Activated naive CD4-positive, alpha-beta T cell treated with anti-CD3 and anti-CD28 coated beads, Interleukin-2, amount 10 ng/mL, durations not matched to agents 7 days and 5 days (primary cell): ENCODE data around the gene FRYL.
"Not testable (repeated sequence)": the region's sequence is repeated elsewhere in the genome, so short reads cannot be mapped to it uniquely, and the experiment has no call there.

ENCODE experiments used
- CTCF ChIA-PET: fragments of 350-600 bp; sonication (Branson Sonifier 250); formaldehyde crosslinking; loops from one replicate; lab custom pipeline; 2021; ENCODE audit warnings: antibody characterized with exemption; lab: Charles Lee
- DNase-seq: peaks from one replicate; pipeline ENCODE4 v3.0.0-alpha.2; 2020
- H3K27ac Mint-ChIP-seq: one replicate; pipeline ENCODE4 v1.8.0; 2021; ENCODE audit warnings: mild to moderate bottlenecking, moderate library complexity, mixed read lengths
- H3K27me3 Mint-ChIP-seq: one replicate; pipeline ENCODE4 v1.8.0; 2021; ENCODE audit warnings: mild to moderate bottlenecking, mixed read lengths
- H3K36me3 Mint-ChIP-seq: one replicate; pipeline ENCODE4 v1.8.0; 2021; ENCODE audit warnings: mixed read lengths
- H3K4me1 Mint-ChIP-seq: one replicate; pipeline ENCODE4 v1.8.0; 2021; ENCODE audit warnings: mixed read lengths
- H3K4me3 Mint-ChIP-seq: one replicate; pipeline ENCODE4 v1.8.0; 2021; ENCODE audit warnings: mild to moderate bottlenecking, moderate library complexity, mixed read lengths
- H3K9me3 Mint-ChIP-seq: one replicate; pipeline ENCODE4 v1.8.0; 2021; ENCODE audit warnings: mixed read lengths

FRYL gene

DNA sequence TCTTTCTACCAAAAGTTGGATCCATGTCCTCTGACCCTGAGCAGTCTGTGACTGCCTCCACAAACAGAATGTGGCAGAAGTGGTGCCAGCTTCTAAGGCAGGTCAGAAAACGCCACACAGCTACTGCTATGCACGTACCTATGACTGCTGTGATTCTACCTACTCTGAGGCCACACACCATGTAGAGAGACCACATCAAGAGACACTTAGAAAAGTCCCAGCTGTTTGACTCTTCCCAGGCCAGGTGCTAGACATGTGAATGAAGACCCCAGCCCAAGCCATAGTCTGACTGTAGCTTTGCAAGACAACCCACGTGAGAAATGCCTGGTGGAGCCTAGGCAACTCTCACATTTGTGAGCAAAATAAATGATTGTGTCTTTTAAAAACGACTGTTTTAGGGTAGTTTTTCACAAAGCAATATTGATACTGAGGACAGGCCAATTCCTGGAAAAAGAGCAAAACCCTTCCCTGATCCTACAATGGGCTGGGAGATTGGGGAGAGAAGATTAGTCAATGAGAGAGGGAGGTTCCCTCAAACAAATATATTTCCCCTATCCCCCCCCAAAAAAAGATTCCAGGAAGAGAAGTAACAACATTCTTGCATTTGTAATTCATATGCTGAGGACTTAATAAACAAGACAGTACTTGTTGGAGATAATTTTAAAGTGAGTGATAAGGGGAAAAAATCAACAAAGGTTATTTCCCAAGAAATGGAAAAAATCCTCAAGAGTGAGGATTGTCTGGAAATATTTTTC is 33.3 kb downstream of the FRYL start:
- Mint-ChIP-seq H3K36me3 (peaks cover 20% of the 10 kb centered on the region), H3K4me1 (peaks cover 50% of the 10 kb centered on the region), H3K27me3 (no peaks in the 10 kb centered on the region), H3K9me3 (no peaks in the 10 kb centered on the region), H3K4me3 (no peak overlapping the region), H3K27ac (no peak overlapping the region)
- CTCF ChIA-PET = no interaction called here
- no peak for DNase-seq

DNA sequence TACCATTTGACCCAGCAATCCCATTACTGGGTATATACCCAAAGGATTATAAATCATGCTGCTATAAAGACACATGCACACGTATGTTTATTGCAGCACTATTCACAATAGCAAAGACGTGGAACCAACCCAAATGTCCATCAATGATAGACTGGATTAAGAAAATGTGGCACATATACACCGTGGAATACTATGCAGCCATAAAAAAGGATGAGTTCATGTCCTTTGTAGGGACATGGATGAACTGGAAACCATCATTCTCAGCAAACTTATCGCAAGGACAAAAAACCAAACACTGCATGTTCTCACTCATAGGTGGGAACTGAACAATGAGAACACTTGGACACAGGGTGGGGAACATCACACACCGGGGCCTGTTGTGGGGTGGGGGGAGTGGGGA is 34.9 kb downstream of the FRYL start:
- H3K4me3 Mint-ChIP-seq, CTCF ChIA-PET: not testable (repeated sequence)
- H3K4me1 Mint-ChIP-seq = peaks cover 56% of the 10 kb centered on the region

DNA sequence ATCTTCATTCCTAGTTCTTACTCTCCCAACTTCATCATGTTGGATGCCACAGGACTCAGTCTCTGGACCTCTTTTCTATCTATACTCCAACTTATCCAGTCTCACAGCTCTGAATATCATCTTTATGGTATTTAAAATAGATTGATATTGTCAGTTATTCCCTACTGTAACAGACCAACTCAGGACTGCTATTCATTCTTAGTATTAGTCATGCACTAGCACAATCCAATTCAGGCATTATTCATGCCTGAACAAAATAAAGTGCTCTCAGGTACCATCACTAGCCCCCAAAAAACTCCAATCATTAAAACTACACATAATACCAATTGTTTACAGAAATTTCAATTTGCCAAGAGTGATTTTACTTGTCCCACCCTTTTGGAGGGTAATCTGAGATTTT is 37.7 kb downstream of the FRYL start:
- Mint-ChIP-seq H3K27ac (no peak overlapping the region), H3K4me1 (peaks cover 56% of the 10 kb centered on the region), H3K36me3 (peaks cover 21% of the 10 kb centered on the region), H3K27me3 (no peaks in the 10 kb centered on the region), H3K9me3 (peaks cover 3% of the 10 kb centered on the region), H3K4me3 (no peak overlapping the region)
- no peak for DNase-seq
- CTCF ChIA-PET = no interaction called here

More for the DNA sequence above, 34.9 kb downstream of the FRYL start:
- peaks cover 20% of the 10 kb centered on the region for H3K36me3 Mint-ChIP-seq
- not testable (repeated sequence) for H3K27ac Mint-ChIP-seq, H3K27me3 Mint-ChIP-seq, DNase-seq, H3K9me3 Mint-ChIP-seq

DNA sequence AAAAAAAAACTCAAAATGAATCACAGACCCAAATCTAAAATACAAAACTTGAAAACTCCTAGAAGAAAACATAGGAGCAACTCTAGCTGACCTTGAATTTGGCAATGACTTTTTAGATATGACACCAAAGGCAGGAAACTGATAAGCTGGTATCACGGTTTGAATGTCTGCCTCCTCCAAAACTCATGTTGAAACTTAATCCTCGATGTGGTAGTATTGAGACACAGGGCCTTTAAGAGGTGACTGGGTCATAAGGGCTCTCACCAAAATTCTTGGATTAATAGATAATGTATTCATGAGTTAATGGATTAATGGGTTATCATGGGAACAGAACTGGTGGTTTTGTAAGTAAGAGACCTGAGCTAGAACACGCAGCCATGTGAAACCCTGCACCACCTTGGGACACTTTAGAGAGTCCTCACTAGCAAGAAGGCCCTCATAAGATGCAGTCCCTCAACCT is 40.5 kb downstream of the FRYL start:
- DNase-seq = no peak
- CTCF ChIA-PET = no interaction called here
- H3K9me3 Mint-ChIP-seq = peaks cover 5% of the 10 kb centered on the region
- H3K27me3 Mint-ChIP-seq = no peaks in the 10 kb centered on the region
- H3K4me3 Mint-ChIP-seq = no peak overlapping the region
- no peak overlapping the region for H3K27ac Mint-ChIP-seq
- peaks cover 19% of the 10 kb centered on the region for H3K36me3 Mint-ChIP-seq
- peaks cover 48% of the 10 kb centered on the region for H3K4me1 Mint-ChIP-seq

DNA sequence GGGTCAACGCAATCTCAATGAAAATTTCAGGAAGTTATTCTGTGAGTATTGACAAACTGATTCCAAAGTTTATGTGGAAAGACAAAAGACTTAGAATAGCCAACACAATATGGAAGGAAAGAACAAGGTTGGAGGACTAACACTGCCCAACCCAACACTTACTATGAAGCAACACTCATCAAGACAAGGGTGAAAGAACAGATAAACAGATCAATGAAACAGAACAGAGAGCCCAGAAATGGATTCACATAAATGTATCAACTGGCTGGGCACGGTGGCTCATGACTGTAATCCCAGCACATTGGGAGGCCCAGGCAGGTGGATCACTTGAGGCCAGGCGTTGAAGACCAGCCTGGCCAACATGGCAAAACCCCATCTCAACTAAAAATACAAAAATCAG is 41.2 kb downstream of the FRYL start:
- no peak for DNase-seq
- Mint-ChIP-seq H3K4me1 (peaks cover 51% of the 10 kb centered on the region), H3K36me3 (peaks cover 22% of the 10 kb centered on the region), H3K9me3 (peaks cover 5% of the 10 kb centered on the region), H3K27me3 (no peaks in the 10 kb centered on the region), H3K4me3 (no peak overlapping the region), H3K27ac (no peak overlapping the region)
- CTCF ChIA-PET = no interaction called here

DNA sequence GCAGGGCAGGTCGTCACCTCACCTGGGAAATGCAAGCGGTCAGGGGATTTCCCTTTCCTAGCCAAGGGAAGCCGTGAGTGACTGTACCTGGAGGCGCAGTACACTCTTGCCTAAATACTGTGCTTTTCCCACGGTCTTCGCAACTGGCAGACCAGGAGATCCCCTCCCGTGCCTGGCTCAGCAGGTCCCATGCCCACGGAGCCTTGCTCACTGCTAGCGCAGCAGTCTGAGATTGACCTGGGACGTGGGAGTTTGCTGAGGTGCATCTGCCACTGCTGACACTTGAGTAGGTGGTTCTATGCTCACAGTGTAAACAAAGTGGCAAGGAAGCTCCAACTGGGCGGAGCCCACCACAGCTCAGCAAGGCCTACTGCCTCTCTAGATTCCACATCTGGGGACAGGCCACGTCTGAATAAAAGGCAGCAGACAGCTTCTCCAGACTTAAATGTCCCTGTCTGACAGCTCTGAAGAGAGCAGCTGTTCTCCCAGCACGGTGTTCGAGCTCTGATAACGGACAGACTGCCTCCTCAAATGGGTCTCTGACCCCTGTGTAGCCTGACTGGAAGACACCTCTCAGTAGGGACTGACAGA is 51.1 kb downstream of the FRYL start:
- H3K9me3 Mint-ChIP-seq = peaks cover 14% of the 10 kb centered on the region
- H3K36me3 Mint-ChIP-seq = peaks cover 44% of the 10 kb centered on the region
- H3K4me1 Mint-ChIP-seq = peaks cover 73% of the 10 kb centered on the region
- H3K27me3 Mint-ChIP-seq, CTCF ChIA-PET, H3K4me3 Mint-ChIP-seq: not testable (repeated sequence)
- DNase-seq = peak; percentile 49
- peak overlapping the region; percentile 71 for H3K27ac Mint-ChIP-seq

DNA sequence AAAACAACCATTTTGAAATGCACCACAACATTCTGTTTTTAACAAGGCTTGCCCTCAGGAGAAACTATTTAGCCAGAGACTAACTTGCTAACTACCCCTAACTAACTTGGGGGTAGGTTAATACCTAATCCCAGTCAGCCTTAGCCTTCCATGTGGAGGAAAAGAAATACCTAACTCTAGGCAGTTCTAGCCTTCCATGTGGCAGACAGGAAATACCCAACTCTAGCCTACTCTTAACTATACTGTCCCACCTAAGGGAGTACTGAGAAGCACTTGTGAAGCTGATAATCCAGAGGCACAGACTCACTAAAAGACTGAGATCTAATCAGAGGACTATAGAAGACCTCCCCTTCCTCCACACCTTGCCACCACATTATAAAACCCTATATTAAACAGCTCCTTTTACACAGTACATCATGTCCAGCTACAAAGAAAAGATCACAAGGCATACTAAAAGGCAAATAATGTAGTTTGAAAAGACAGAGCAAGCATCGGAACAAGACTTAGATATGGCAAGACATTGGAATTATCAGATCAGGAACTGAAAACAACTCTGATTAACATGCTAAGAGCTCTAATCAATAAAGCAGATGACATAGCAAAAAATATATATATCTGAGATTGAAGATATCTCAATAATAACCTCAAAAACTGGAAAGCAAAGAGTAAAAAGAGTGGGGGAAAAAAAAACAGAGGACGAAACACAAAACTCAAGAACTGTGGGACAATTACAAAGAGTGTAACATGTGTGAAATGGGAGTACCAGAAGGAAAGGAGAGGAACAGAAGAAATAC is 52.2 kb downstream of the FRYL start:
- Mint-ChIP-seq H3K27ac (no peak overlapping the region), H3K9me3 (peaks cover 14% of the 10 kb centered on the region), H3K4me1 (peaks cover 76% of the 10 kb centered on the region), H3K27me3 (no peaks in the 10 kb centered on the region), H3K4me3 (no peak overlapping the region), H3K36me3 (peaks cover 46% of the 10 kb centered on the region)
- DNase-seq = no peak
- CTCF ChIA-PET = no interaction called here

DNA sequence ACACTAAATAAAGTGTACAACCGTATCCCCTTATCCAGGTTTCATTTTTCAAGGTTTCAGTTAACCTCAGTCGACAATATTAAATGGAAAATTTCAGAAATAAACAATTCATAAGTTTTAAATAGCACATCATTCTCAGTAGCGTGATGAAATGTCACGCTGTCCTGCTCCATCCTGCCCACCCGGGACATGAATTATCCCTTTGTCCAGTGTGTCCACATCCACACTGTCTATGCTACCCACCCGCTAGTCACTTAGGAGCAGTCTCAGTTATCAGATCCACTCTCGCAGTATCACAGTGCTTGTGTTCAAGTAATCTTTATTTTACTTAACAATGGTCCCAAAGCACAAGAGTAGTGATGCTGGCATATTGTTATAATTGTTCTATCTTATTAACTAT is 54.7 kb downstream of the FRYL start:
- H3K4me1 Mint-ChIP-seq = peaks cover 71% of the 10 kb centered on the region
- peaks cover 7% of the 10 kb centered on the region for H3K9me3 Mint-ChIP-seq
- no peak for DNase-seq
- H3K4me3 Mint-ChIP-seq = no peak overlapping the region
- CTCF ChIA-PET = no interaction called here
- H3K27me3 Mint-ChIP-seq = no peaks in the 10 kb centered on the region
- no peak overlapping the region for H3K27ac Mint-ChIP-seq
- H3K36me3 Mint-ChIP-seq = peaks cover 36% of the 10 kb centered on the region

DNA sequence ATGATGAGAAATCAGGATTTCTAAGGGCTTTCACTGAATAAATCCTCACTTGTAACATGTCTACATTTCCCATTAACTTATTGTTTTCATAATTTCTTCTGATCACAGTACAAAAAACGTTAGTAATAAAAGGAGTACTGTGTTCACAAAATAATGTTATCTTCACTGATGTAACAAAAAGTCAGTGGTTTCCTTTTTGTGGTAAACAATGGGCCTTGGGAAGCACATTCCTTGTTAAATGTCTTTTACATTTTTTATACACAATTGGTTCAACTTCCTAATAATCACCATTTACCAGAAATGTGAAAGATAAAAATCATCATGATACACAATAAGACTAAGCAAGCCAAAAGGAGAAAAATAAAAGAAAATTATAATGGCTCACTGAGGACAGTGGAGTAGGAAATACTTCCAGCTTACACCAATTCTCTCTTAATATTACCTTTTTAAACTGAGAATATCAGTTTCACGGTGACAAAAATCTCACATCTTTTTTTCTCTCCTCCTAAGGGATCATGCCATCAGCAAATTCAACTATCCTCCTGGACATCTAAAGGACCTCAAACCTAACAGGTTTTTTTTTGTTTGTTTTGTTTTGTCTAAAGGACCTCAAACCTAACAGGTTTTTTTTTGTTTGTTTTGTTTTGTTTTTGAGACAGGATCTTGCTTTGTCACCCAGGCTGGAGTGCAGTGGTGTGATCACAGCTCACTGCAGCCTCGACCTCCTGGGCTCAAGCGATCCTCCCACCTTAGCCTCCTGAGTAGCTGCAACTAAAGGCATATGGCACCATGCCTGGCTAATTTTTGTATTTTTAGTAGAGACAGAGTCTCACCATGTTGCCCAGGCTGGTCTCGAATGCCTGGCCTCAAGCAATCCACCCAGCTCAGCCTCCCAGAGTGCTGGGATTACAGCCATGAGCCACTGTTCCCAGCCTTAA is 57.3 kb downstream of the FRYL start:
- Mint-ChIP-seq H3K4me3 (no peak overlapping the region), H3K4me1 (peaks cover 45% of the 10 kb centered on the region), H3K9me3 (peaks cover 7% of the 10 kb centered on the region), H3K27me3 (no peaks in the 10 kb centered on the region), H3K27ac (no peak overlapping the region), H3K36me3 (peaks cover 33% of the 10 kb centered on the region)
- no peak for DNase-seq
- CTCF ChIA-PET = no interaction called here

DNA sequence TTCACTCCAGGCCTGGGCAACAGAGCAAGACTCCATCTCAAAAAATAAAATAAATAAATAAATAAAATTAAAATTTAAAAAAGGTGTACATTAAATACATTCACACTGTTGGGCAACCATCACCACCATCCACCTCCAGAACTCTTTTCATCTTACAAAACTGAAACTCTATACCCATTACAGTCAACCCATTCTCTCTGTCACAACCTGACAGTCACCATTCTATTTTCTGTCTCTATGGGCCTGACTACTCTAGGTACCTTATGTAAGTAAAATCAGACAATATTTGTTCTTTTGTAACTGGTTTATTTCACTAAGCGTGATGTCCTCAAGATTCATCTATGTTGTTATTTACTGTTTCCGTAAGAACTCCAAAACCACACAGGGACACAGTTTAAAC is 59.6 kb downstream of the FRYL start:
- DNase-seq = no peak
- Mint-ChIP-seq H3K9me3 (peaks cover 16% of the 10 kb centered on the region), H3K36me3 (peaks cover 38% of the 10 kb centered on the region), H3K27me3 (no peaks in the 10 kb centered on the region), H3K4me1 (peaks cover 25% of the 10 kb centered on the region), H3K4me3 (no peak overlapping the region), H3K27ac (no peak overlapping the region)
- CTCF ChIA-PET = no interaction called here

DNA sequence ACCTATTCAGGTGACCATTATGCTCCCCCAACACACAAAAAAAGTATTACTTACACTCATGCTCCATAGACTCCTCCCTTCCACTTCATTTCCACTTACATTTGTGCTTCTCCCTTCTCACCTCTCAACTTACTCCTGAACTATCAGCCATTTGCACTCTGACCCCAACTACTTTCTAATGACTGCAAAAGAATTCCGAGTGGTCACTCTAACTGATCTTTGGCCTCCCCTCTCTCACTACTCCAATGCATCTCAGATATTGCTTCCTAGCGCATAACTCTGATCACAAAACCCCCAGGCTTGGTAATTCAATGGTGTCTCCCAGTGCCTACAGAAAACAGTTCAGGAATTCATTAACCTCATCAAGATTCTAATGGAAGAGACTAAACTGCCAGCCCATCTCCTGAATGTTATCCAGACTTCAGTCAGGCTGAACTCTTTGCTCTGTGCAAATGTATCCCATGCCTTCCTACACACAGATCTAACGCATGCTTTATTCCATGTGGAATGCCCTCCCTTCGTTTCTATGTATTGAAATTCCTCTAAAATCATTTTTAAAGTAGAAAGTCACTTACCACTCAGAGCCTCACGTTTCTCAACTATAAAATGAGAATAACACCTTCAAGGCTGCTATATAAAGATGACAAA is 61.1 kb downstream of the FRYL start:
- Mint-ChIP-seq H3K9me3 (peaks cover 15% of the 10 kb centered on the region), H3K4me3 (no peak overlapping the region), H3K27me3 (no peaks in the 10 kb centered on the region), H3K4me1 (peaks cover 21% of the 10 kb centered on the region), H3K27ac (no peak overlapping the region), H3K36me3 (peaks cover 31% of the 10 kb centered on the region)
- CTCF ChIA-PET = no interaction called here
- DNase-seq = no peak

DNA sequence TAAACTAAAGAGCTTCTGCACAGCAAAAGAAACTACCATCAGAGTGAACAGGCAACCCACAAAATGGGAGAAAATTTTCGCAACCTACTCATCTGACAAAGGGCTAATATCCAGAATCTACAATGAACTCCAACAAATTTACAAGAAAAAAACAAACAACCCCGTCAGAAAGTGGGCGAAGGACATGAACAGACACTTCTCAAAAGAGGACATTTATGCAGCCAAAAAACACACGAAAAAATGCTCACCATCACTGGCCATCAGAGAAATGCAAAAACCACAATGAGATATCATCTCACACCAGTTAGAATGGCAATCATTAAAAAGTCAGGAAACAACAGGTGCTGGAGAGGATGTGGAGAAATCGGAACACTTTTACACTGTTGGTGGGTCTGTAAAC is 63.8 kb downstream of the FRYL start:
- CTCF ChIA-PET, H3K4me3 Mint-ChIP-seq, DNase-seq, H3K4me1 Mint-ChIP-seq, H3K27ac Mint-ChIP-seq, H3K27me3 Mint-ChIP-seq: not testable (repeated sequence)
- Mint-ChIP-seq H3K9me3 (peaks cover 24% of the 10 kb centered on the region), H3K36me3 (peaks cover 42% of the 10 kb centered on the region)

DNA sequence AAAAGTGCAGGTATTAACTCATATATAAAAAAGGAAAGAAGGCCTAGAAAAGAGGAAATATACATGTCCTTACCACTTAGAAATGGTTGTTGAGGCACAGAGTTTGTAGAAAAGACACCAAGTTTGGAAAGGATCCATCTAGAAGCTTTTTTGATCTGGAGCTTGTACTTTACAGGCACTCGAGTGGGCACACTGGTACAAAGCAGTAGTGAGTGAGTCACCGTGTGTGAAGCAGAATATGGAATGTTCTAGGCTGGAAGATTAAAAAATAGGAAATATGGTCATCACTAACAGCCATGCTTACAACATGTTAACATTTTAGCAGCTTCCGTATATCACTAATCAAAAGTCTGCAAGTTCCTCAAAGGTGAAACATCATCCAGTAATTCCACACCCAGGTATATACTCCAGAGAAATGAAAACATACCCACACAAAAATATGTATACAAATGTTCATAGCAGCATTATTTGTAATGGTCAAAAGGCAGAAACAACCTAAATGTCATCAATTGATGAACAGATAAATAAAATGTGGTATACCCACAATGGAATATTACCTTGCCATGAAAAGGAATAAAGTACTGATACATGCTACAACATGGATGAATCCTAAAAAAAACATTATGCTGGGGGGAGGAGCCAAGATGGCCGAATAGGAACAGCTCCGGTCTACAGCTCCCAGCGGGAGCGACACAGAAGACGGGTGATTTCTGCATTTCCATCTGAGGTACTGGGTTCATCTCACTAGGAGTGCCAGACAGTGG is 69.5 kb downstream of the FRYL start:
- Mint-ChIP-seq H3K4me1 (peaks cover 4% of the 10 kb centered on the region), H3K27ac (no peak overlapping the region), H3K27me3 (no peaks in the 10 kb centered on the region), H3K36me3 (peaks cover 41% of the 10 kb centered on the region), H3K4me3 (no peak overlapping the region), H3K9me3 (peaks cover 10% of the 10 kb centered on the region)
- no peak for DNase-seq
- CTCF ChIA-PET = no interaction called here
